PC-3 (cell line): ENCODE data around the gene POM121L2. TPM values are rescaled to one million over a fixed set of nuclear protein-coding genes. Genes with fewer than 3 reads are reported as not detected.

Experiments used
- ATAC-seq: fragments of 200-7000 bp; cut with Tn5 transposase; 2 replicates; pipeline ENCODE4 v1.9.1; 2020; ENCODE audit warnings: mild to moderate bottlenecking, moderate library complexity
- BruUV-seq: library from RNA; stranded (reverse); fragments of 400-500 nt; replicated peaks from 2 replicates; lab custom pipeline; 2021; lab: Mats Ljungman, UMichigan
- CTCF ChIA-PET: fragments of 300-600 bp; sonication (Branson Sonifier 250); formaldehyde crosslinking; loops from one replicate; lab custom pipeline; 2022; ENCODE audit warnings: antibody characterized with exemption; lab: Charles Lee
- POLR2A ChIA-PET: fragments of 300-600 bp; sonication (Branson Sonifier 250); formaldehyde crosslinking; loops from one replicate; lab custom pipeline; 2022; ENCODE audit warnings: antibody characterized with exemption; ENCODE audit not compliant: unreplicated experiment; lab: Charles Lee
- DNase-seq: peaks from one replicate; pipeline ENCODE4 v3.0.0-alpha.2; 2015
- H2AFZ ChIP-seq: fragments of 300-600 bp; sonication (generic); 2 replicates; pipeline ENCODE4 v1.6.0; 2016; ENCODE audit warnings: antibody characterized with exemption, low read length
- H3F3A ChIP-seq: fragments of 300-600 bp; sonication (generic); one replicate; pipeline ENCODE4 v1.6.0; 2017; ENCODE audit warnings: antibody characterized with exemption, low read length, control low read depth, mild to moderate bottlenecking; ENCODE audit not compliant: unreplicated experiment
- H3K27ac ChIP-seq: fragments of 300-600 bp; sonication (generic); 2 replicates; pipeline ENCODE4 v1.5.1; 2016; ENCODE audit warnings: mild to moderate bottlenecking, low read length
- H3K27me3 ChIP-seq: fragments of 300-600 bp; sonication (generic); 2 replicates; pipeline ENCODE4 v1.6.1; 2016; ENCODE audit warnings: low read length, mixed read lengths
- H3K36me3 ChIP-seq: fragments of 300-600 bp; sonication (generic); 2 replicates; pipeline ENCODE4 v1.6.1; 2016; ENCODE audit warnings: low read depth, mixed run types, low read length, mixed read lengths
- H3K4me1 ChIP-seq: fragments of 300-600 bp; sonication (generic); 2 replicates; pipeline ENCODE4 v1.5.1; 2016; ENCODE audit warnings: low read length; ENCODE audit not compliant: insufficient read depth
- H3K4me2 ChIP-seq: fragments of 300-600 bp; sonication (generic); 2 replicates; pipeline ENCODE4 v1.6.0; 2016; ENCODE audit warnings: low read length
- H3K4me3 ChIP-seq: fragments of 300-600 bp; sonication (generic); 2 replicates; pipeline ENCODE4 v1.5.1; 2016; ENCODE audit warnings: mild to moderate bottlenecking, low read length, mixed read lengths
- H3K79me2 ChIP-seq: fragments of 300-600 bp; sonication (generic); 2 replicates; pipeline ENCODE4 v1.6.1; 2017; ENCODE audit warnings: low read length, mixed read lengths
- H3K9ac ChIP-seq: fragments of 300-600 bp; sonication (generic); 2 replicates; pipeline ENCODE4 v1.6.0; 2016; ENCODE audit warnings: mild to moderate bottlenecking, low read length
- H3K9me2 ChIP-seq: fragments of 300-600 bp; sonication (generic); replicated peaks from 2 replicates; pipeline ENCODE4 v1.6.1; 2016; ENCODE audit warnings: mixed run types, low read length, mixed read lengths
- H3K9me3 ChIP-seq: fragments of 300-600 bp; sonication (generic); 2 replicates; pipeline ENCODE4 v1.6.1; 2016; ENCODE audit warnings: low read length, mixed read lengths
- H4K20me1 ChIP-seq: fragments of 300-600 bp; sonication (generic); 2 replicates; pipeline ENCODE4 v1.6.1; 2016; ENCODE audit warnings: low read length, mixed read lengths
- EZH2 ChIP-seq: fragments of 300-600 bp; sonication (generic); IDR thresholded peaks from one replicate; pipeline ENCODE4 v1.6.1; 2017; ENCODE audit warnings: antibody characterized with exemption, mild to moderate bottlenecking, low read length; ENCODE audit not compliant: unreplicated experiment
- EZH2phosphoT487 ChIP-seq: fragments of 300-600 bp; sonication (generic); IDR thresholded peaks from 2 replicates; pipeline ENCODE4 v1.6.1; 2018; ENCODE audit warnings: mild to moderate bottlenecking, antibody characterized with exemption, low read length, borderline replicate concordance
- intact Hi-C: fragments of 100-400 bp; cut with micrococcal nuclease; formaldehyde crosslinking; loops from 2 replicates; pipeline ENCODE4 v1.9.0; 2023
- total RNA-seq: library from RNA; depleted of rRNA; stranded (reverse); fragments of >200 nt; gene quantifications from 2 replicates; pipeline ENCODE4 v1.2.3, GENCODE V29; 2014; rRNA removed
- TF ChIP-seq, protein P1 (sequence below): fragments of 300-600 bp; sonication (generic); conservative IDR thresholded peaks from 2 replicates; pipeline ENCODE4 v1.5.1; 2017; ENCODE audit warnings: antibody characterized with exemption, low read depth, mild to moderate bottlenecking, low read length

POM121L2 gene
- total RNA-seq, 1 experiment from 2014 or later = not detected

DNA sequence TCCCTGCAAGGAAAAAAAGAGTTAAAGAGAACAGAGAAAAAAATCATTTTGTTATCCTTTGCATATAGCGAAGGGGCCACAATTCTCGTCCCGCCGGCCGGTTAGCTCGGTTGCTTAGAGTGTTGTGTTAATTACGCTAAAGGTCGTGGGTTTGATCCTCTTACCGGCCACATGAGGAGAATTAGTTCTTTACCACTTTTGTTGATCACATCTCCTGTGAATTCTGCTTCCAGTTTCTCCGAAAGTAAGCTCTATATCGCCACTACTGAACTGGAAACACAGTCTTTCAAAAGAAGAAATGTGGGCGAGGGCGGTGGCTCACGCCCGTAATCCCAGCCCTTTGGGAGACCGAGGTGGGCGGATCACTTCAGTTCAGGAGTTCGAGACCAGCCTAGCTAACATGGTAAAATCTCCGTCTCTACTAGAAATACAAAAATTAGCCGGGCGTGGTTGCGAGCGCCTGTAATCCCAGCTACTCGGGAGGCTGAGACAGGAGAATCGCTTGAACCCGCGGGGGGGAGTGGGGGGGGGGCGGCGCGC, 51.2 kb downstream of the POM121L2 start:
- no peak overlapping the region for H3K9ac ChIP-seq
- no peak for TF ChIP-seq EZH2
- TF ChIP-seq, protein P1, sequence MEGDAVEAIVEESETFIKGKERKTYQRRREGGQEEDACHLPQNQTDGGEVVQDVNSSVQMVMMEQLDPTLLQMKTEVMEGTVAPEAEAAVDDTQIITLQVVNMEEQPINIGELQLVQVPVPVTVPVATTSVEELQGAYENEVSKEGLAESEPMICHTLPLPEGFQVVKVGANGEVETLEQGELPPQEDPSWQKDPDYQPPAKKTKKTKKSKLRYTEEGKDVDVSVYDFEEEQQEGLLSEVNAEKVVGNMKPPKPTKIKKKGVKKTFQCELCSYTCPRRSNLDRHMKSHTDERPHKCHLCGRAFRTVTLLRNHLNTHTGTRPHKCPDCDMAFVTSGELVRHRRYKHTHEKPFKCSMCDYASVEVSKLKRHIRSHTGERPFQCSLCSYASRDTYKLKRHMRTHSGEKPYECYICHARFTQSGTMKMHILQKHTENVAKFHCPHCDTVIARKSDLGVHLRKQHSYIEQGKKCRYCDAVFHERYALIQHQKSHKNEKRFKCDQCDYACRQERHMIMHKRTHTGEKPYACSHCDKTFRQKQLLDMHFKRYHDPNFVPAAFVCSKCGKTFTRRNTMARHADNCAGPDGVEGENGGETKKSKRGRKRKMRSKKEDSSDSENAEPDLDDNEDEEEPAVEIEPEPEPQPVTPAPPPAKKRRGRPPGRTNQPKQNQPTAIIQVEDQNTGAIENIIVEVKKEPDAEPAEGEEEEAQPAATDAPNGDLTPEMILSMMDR = no peak
- TF ChIP-seq EZH2phosphoT487 = no peak
- no peaks in the 10 kb centered on the region for H3F3A ChIP-seq
- no peaks in the 10 kb centered on the region for H3K9me3 ChIP-seq
- H3K9me2 ChIP-seq = no peaks in the 10 kb centered on the region
- intact Hi-C loops = no loop called here
- no peaks in the 10 kb centered on the region for H3K36me3 ChIP-seq
- H2AFZ ChIP-seq = no peak overlapping the region
- H3K79me2 ChIP-seq = no peaks in the 10 kb centered on the region
- H4K20me1 ChIP-seq = no peaks in the 10 kb centered on the region
- no peak for DNase-seq
- no peak overlapping the region for H3K4me3 ChIP-seq
- POLR2A ChIA-PET = no interaction called here
- no peak overlapping the region for H3K27ac ChIP-seq
- CTCF ChIA-PET = no interaction called here
- ATAC-seq = no peak
- no peak overlapping the region for H3K4me2 ChIP-seq
- no TSS peak for BruUV-seq
- no peaks in the 10 kb centered on the region for H3K27me3 ChIP-seq
- H3K4me1 ChIP-seq = no peaks in the 10 kb centered on the region

GRCh38 chr6:27260369-27260768, 51.7 kb downstream of the POM121L2 start:
- Histone ChIP-seq H3K79me2 (no peaks in the 10 kb centered on the region), H4K20me1 (no peaks in the 10 kb centered on the region), H3K4me1 (no peaks in the 10 kb centered on the region), H3K27me3 (no peaks in the 10 kb centered on the region), H3K9ac (no peak overlapping the region), H3K36me3 (no peaks in the 10 kb centered on the region), H3K4me3 (no peak overlapping the region), H3K9me3 (no peaks in the 10 kb centered on the region), H3K9me2 (no peaks in the 10 kb centered on the region), H3F3A (no peaks in the 10 kb centered on the region), H3K4me2 (no peak overlapping the region), H3K27ac (no peak overlapping the region), H2AFZ (no peak overlapping the region)
- intact Hi-C loops = no loop called here
- ChIA-PET CTCF (no interaction called here), POLR2A (no interaction called here)
- ATAC-seq (no peak), DNase-seq (no peak)
- no peak for TF ChIP-seq EZH2
- no peak for TF ChIP-seq EZH2phosphoT487
- TF ChIP-seq, protein P1 = no peak
- BruUV-seq = no TSS peak

Other genes starting within 250 kb of the POM121L2 start
- 7.3 and 15.9 TPM in 2 replicates for gene PRSS16, start 64.6 kb downstream of the POM121L2 start, total RNA-seq
- 1.7 and 5.9 TPM in 2 replicates for gene ZNF391, start 76.5 kb upstream of the POM121L2 start, total RNA-seq
- 7.0 and 10.2 TPM in 2 replicates for gene ZNF184, start 160.8 kb upstream of the POM121L2 start, total RNA-seq